ENCODE data around the gene LRIG1. TPM values are rescaled to one million over a fixed set of nuclear protein-coding genes. Genes with fewer than 3 reads are reported as not detected.

Gene LRIG1
- total and polyA plus RNA-seq, 2 donors (not counting 1 experiment from before 2014, with no cell fraction given), result 27.9 to 104 TPM

- no peak for DNase-seq (ENCODE audit: low read depth in 2 of 2)
- H3K79me2 ChIP-seq (ENCODE audit: control insufficient read depth, insufficient read depth, low read length), result no peaks in the 10 kb centered on the region
- H4K20me1 ChIP-seq (ENCODE audit: control insufficient read depth, extremely low read depth, insufficient read depth, low read length), result no peaks in the 10 kb centered on the region
- no peaks in the 10 kb centered on the region for H3K27me3 ChIP-seq (ENCODE audit: control insufficient read depth, insufficient read depth, low read length)
- H3K4me1 ChIP-seq (ENCODE audit: control insufficient read depth, extremely low read depth, insufficient read depth, low read length), result no peaks in the 10 kb centered on the region
- H3K9ac ChIP-seq (ENCODE audit: insufficient read depth, low read length), result no peak overlapping the region
- no peaks in the 10 kb centered on the region for H3K36me3 ChIP-seq (ENCODE audit: control insufficient read depth, insufficient read depth, low read length)
- no peak overlapping the region for H3K4me2 ChIP-seq (ENCODE audit: extremely low read depth, insufficient read depth, low read length)
- no peaks in the 10 kb centered on the region for H3K9me3 ChIP-seq (ENCODE audit: control insufficient read depth, insufficient read depth, low read depth, low read length)
- no peak for TF ChIP-seq EZH2 (IDR thresholded peaks at IDR 0.05; ENCODE audit: low read length, missing control alignments)
- TF ChIP-seq CTCF (conservative IDR thresholded peaks at IDR 0.05 in 1 of 2, IDR thresholded peaks at IDR 0.05 in 1 of 2; ENCODE audit: low read depth in 1 of 2, low read length in 2 of 2), result no peak
- H3K4me3 ChIP-seq (replicated peaks in 1 of 4; ENCODE audit: control extremely low read depth in 1 of 4, insufficient read depth in 1 of 4, low read depth in 3 of 4, low read length in 4 of 4), result no peak overlapping the region
- no peak overlapping the region for H3K27ac ChIP-seq (ENCODE audit: insufficient read depth, low read length)
- no peak overlapping the region for H2AFZ ChIP-seq (ENCODE audit: low read length)
Measured at GRCh38 chr3:66353039-66353438, 147.8 kb downstream of the LRIG1 start.

- Histone ChIP-seq H3K27ac (ENCODE audit: insufficient read depth, low read length) (no peak overlapping the region), H3K9ac (ENCODE audit: insufficient read depth, low read length) (no peak overlapping the region), H3K4me1 (ENCODE audit: control insufficient read depth, extremely low read depth, insufficient read depth, low read length) (no peaks in the 10 kb centered on the region), H4K20me1 (ENCODE audit: control insufficient read depth, extremely low read depth, insufficient read depth, low read length) (no peaks in the 10 kb centered on the region), H3K79me2 (ENCODE audit: control insufficient read depth, insufficient read depth, low read length) (no peaks in the 10 kb centered on the region), H3K4me3 (replicated peaks in 1 of 4; ENCODE audit: control extremely low read depth in 1 of 4, insufficient read depth in 1 of 4, low read depth in 3 of 4, low read length in 4 of 4) (no peak overlapping the region), H3K4me2 (ENCODE audit: extremely low read depth, insufficient read depth, low read length) (no peak overlapping the region), H3K36me3 (ENCODE audit: control insufficient read depth, insufficient read depth, low read length) (no peaks in the 10 kb centered on the region), H2AFZ (ENCODE audit: low read length) (no peak overlapping the region), H3K27me3 (ENCODE audit: control insufficient read depth, insufficient read depth, low read length) (no peaks in the 10 kb centered on the region), H3K9me3 (ENCODE audit: control insufficient read depth, insufficient read depth, low read depth, low read length) (no peaks in the 10 kb centered on the region)
- TF ChIP-seq EZH2 (IDR thresholded peaks at IDR 0.05; ENCODE audit: low read length, missing control alignments) (no peak), CTCF (conservative IDR thresholded peaks at IDR 0.05 in 1 of 2, IDR thresholded peaks at IDR 0.05 in 1 of 2; ENCODE audit: low read depth in 1 of 2, low read length in 2 of 2) (no peak)
- peak in 1 of 2 donors; percentile 73 for DNase-seq (ENCODE audit: low read depth in 2 of 2)
Measured at GRCh38 chr3:66350601-66351000, 150.2 kb downstream of the LRIG1 start.

- Histone ChIP-seq H3K27me3 (ENCODE audit: control insufficient read depth, insufficient read depth, low read length) (no peaks in the 10 kb centered on the region), H3K4me2 (ENCODE audit: extremely low read depth, insufficient read depth, low read length) (no peak overlapping the region), H2AFZ (ENCODE audit: low read length) (no peak overlapping the region), H3K36me3 (ENCODE audit: control insufficient read depth, insufficient read depth, low read length) (no peaks in the 10 kb centered on the region), H3K9ac (ENCODE audit: insufficient read depth, low read length) (no peak overlapping the region), H3K27ac (ENCODE audit: insufficient read depth, low read length) (no peak overlapping the region), H3K4me3 (replicated peaks in 1 of 4; ENCODE audit: control extremely low read depth in 1 of 4, insufficient read depth in 1 of 4, low read depth in 3 of 4, low read length in 4 of 4) (no peak overlapping the region), H3K4me1 (ENCODE audit: control insufficient read depth, extremely low read depth, insufficient read depth, low read length) (no peaks in the 10 kb centered on the region), H4K20me1 (ENCODE audit: control insufficient read depth, extremely low read depth, insufficient read depth, low read length) (no peaks in the 10 kb centered on the region), H3K9me3 (ENCODE audit: control insufficient read depth, insufficient read depth, low read depth, low read length) (no peaks in the 10 kb centered on the region), H3K79me2 (ENCODE audit: control insufficient read depth, insufficient read depth, low read length) (no peaks in the 10 kb centered on the region)
- no peak for DNase-seq (ENCODE audit: low read depth in 2 of 2)
- TF ChIP-seq CTCF (conservative IDR thresholded peaks at IDR 0.05 in 1 of 2, IDR thresholded peaks at IDR 0.05 in 1 of 2; ENCODE audit: low read depth in 1 of 2, low read length in 2 of 2), result no peak
- no peak for TF ChIP-seq EZH2 (IDR thresholded peaks at IDR 0.05; ENCODE audit: low read length, missing control alignments)
Measured at GRCh38 chr3:66348704-66349103, 152.1 kb downstream of the LRIG1 start.
